ENCODE results near the gene UCK2.

The UCK2 gene

GRCh38 chr1:165816826-165817497 is 10.5 kb upstream of the UCK2 start:
- H3K36me3 ChIP-seq (ENCODE audit: control insufficient read depth, insufficient read depth, low read length): no peaks in the 10 kb centered on the region

GRCh38 chr1:165823552-165824268 is 3.7 kb upstream of the UCK2 start:
- 83 to 87% methylated on average over 3 of the region's 4 CpGs for WGBS, 2 experiments (ENCODE audit: insufficient coverage in 2 of 2)
- Histone ChIP-seq H3K36me3 (ENCODE audit: control insufficient read depth, insufficient read depth, low read length) (no peaks in the 10 kb centered on the region), H3K4me3 (ENCODE audit: extremely low read depth, insufficient read depth, low read length, poor library complexity, severe bottlenecking) (no peak overlapping the region), H3K9me3 (ENCODE audit: control insufficient read depth, low read length) (no peaks in the 10 kb centered on the region), H3K4me1 (ENCODE audit: control insufficient read depth, insufficient read depth, low read length, poor library complexity, severe bottlenecking) (peaks cover 3% of the 10 kb centered on the region), H3K27ac (ENCODE audit: low read depth, low read length, severe bottlenecking) (no peak overlapping the region)

More at GRCh38 chr1:165816826-165817497, 10.5 kb upstream of the UCK2 start:
- Histone ChIP-seq H3K4me1 (ENCODE audit: control insufficient read depth, insufficient read depth, low read length, poor library complexity, severe bottlenecking) (peaks cover 19% of the 10 kb centered on the region), H3K9me3 (ENCODE audit: control insufficient read depth, low read length) (no peaks in the 10 kb centered on the region), H3K4me3 (ENCODE audit: extremely low read depth, insufficient read depth, low read length, poor library complexity, severe bottlenecking) (no peak overlapping the region), H3K27ac (ENCODE audit: low read depth, low read length, severe bottlenecking) (peak overlapping the region; percentile 72)
- WGBS, 2 experiments (ENCODE audit: insufficient coverage in 2 of 2): 74 to 79% methylated on average over 4 to 9 of the region's 13 CpGs

- no peak overlapping the region for H3K4me3 ChIP-seq (ENCODE audit: extremely low read depth, insufficient read depth, low read length, poor library complexity, severe bottlenecking)
- no peaks in the 10 kb centered on the region for H3K36me3 ChIP-seq (ENCODE audit: control insufficient read depth, insufficient read depth, low read length)
- WGBS, 2 experiments (ENCODE audit: insufficient coverage in 2 of 2): 44 to 80% methylated on average over 1 of the region's 1 CpG
Observed at GRCh38 chr1:165824269-165824643, 3.2 kb upstream of the UCK2 start.

GRCh38 chr1:165826565-165827267 is 698 bp upstream of the UCK2 start:
- Histone ChIP-seq H3K9me3 (ENCODE audit: control insufficient read depth, low read length) (no peaks in the 10 kb centered on the region), H3K36me3 (ENCODE audit: control insufficient read depth, insufficient read depth, low read length) (peaks cover 13% of the 10 kb centered on the region), H3K4me1 (ENCODE audit: control insufficient read depth, insufficient read depth, low read length, poor library complexity, severe bottlenecking) (peaks cover 3% of the 10 kb centered on the region), H3K27ac (ENCODE audit: low read depth, low read length, severe bottlenecking) (no peak overlapping the region), H3K4me3 (ENCODE audit: extremely low read depth, insufficient read depth, low read length, poor library complexity, severe bottlenecking) (peak overlapping the region; percentile 82)
- WGBS, 2 experiments (ENCODE audit: insufficient coverage in 2 of 2): 18 to 46% methylated on average over 5 to 6 of the region's 10 CpGs

More at GRCh38 chr1:165824269-165824643, 3.2 kb upstream of the UCK2 start:
- peaks cover 3% of the 10 kb centered on the region for H3K4me1 ChIP-seq (ENCODE audit: control insufficient read depth, insufficient read depth, low read length, poor library complexity, severe bottlenecking)
- H3K9me3 ChIP-seq (ENCODE audit: control insufficient read depth, low read length): no peaks in the 10 kb centered on the region
- H3K27ac ChIP-seq (ENCODE audit: low read depth, low read length, severe bottlenecking): no peak overlapping the region

GRCh38 chr1:165828103-165828668 is 772 bp downstream of the UCK2 start:
- Histone ChIP-seq H3K9me3 (ENCODE audit: control insufficient read depth, low read length) (no peaks in the 10 kb centered on the region), H3K36me3 (ENCODE audit: control insufficient read depth, insufficient read depth, low read length) (peaks cover 13% of the 10 kb centered on the region), H3K4me1 (ENCODE audit: control insufficient read depth, insufficient read depth, low read length, poor library complexity, severe bottlenecking) (peaks cover 3% of the 10 kb centered on the region), H3K4me3 (ENCODE audit: extremely low read depth, insufficient read depth, low read length, poor library complexity, severe bottlenecking) (peak overlapping the region; percentile 82), H3K27ac (ENCODE audit: low read depth, low read length, severe bottlenecking) (peak overlapping the region; percentile 88)
- WGBS, 2 experiments (ENCODE audit: insufficient coverage in 2 of 2): 0% methylated on average over 17 to 26 of the region's 49 CpGs

- Histone ChIP-seq H3K9me3 (ENCODE audit: control insufficient read depth, low read length) (no peaks in the 10 kb centered on the region), H3K4me1 (ENCODE audit: control insufficient read depth, insufficient read depth, low read length, poor library complexity, severe bottlenecking) (peaks cover 2% of the 10 kb centered on the region), H3K36me3 (ENCODE audit: control insufficient read depth, insufficient read depth, low read length) (peaks cover 13% of the 10 kb centered on the region), H3K27ac (ENCODE audit: low read depth, low read length, severe bottlenecking) (peak overlapping the region; percentile 88), H3K4me3 (ENCODE audit: extremely low read depth, insufficient read depth, low read length, poor library complexity, severe bottlenecking) (peak overlapping the region; percentile 82)
- 0% methylated on average over 7 to 15 of the region's 19 CpGs for WGBS, 2 experiments (ENCODE audit: insufficient coverage in 2 of 2)
Observed at GRCh38 chr1:165828669-165829329, 1.4 kb downstream of the UCK2 start.

GRCh38 chr1:165829888-165830287 is 2.5 kb downstream of the UCK2 start:
- Histone ChIP-seq H3K4me1 (ENCODE audit: control insufficient read depth, insufficient read depth, low read length, poor library complexity, severe bottlenecking) (no peaks in the 10 kb centered on the region), H3K4me3 (ENCODE audit: extremely low read depth, insufficient read depth, low read length, poor library complexity, severe bottlenecking) (peak overlapping the region; percentile 82), H3K27ac (ENCODE audit: low read depth, low read length, severe bottlenecking) (no peak overlapping the region), H3K36me3 (ENCODE audit: control insufficient read depth, insufficient read depth, low read length) (peaks cover 13% of the 10 kb centered on the region), H3K9me3 (ENCODE audit: control insufficient read depth, low read length) (no peaks in the 10 kb centered on the region)
- 86 to 100% methylated on average over 1 to 3 of the region's 4 CpGs for WGBS, 2 experiments (ENCODE audit: insufficient coverage in 2 of 2)

- H3K36me3 ChIP-seq (ENCODE audit: control insufficient read depth, insufficient read depth, low read length): peaks cover 13% of the 10 kb centered on the region
- H3K4me3 ChIP-seq (ENCODE audit: extremely low read depth, insufficient read depth, low read length, poor library complexity, severe bottlenecking): no peak overlapping the region
- 100% methylated on average over 3 of the region's 3 CpGs; no CpG with 5 or more reads in 1 of the 2 experiments for WGBS, 2 experiments (ENCODE audit: insufficient coverage in 2 of 2)
- H3K4me1 ChIP-seq (ENCODE audit: control insufficient read depth, insufficient read depth, low read length, poor library complexity, severe bottlenecking): no peaks in the 10 kb centered on the region
- no peak overlapping the region for H3K27ac ChIP-seq (ENCODE audit: low read depth, low read length, severe bottlenecking)
- no peaks in the 10 kb centered on the region for H3K9me3 ChIP-seq (ENCODE audit: control insufficient read depth, low read length)
Observed at GRCh38 chr1:165831146-165831545, 3.7 kb downstream of the UCK2 start.

GRCh38 chr1:165832902-165833301 is 5.5 kb downstream of the UCK2 start:
- no peak overlapping the region for H3K4me3 ChIP-seq (ENCODE audit: extremely low read depth, insufficient read depth, low read length, poor library complexity, severe bottlenecking)
- no peaks in the 10 kb centered on the region for H3K9me3 ChIP-seq (ENCODE audit: control insufficient read depth, low read length)
- H3K36me3 ChIP-seq (ENCODE audit: control insufficient read depth, insufficient read depth, low read length): peaks cover 26% of the 10 kb centered on the region
- no peaks in the 10 kb centered on the region for H3K4me1 ChIP-seq (ENCODE audit: control insufficient read depth, insufficient read depth, low read length, poor library complexity, severe bottlenecking)
- H3K27ac ChIP-seq (ENCODE audit: low read depth, low read length, severe bottlenecking): no peak overlapping the region
- 78 to 85% methylated on average over 9 of the region's 9 CpGs for WGBS, 2 experiments (ENCODE audit: insufficient coverage in 2 of 2)

GRCh38 chr1:165833358-165833757 is 5.9 kb downstream of the UCK2 start:
- WGBS, 2 experiments (ENCODE audit: insufficient coverage in 2 of 2): 67 to 80% methylated on average over 1 to 2 of the region's 2 CpGs

More at GRCh38 chr1:165833358-165833757, 5.9 kb downstream of the UCK2 start:
- no peaks in the 10 kb centered on the region for H3K4me1 ChIP-seq (ENCODE audit: control insufficient read depth, insufficient read depth, low read length, poor library complexity, severe bottlenecking)
- H3K9me3 ChIP-seq (ENCODE audit: control insufficient read depth, low read length): no peaks in the 10 kb centered on the region
- no peak overlapping the region for H3K27ac ChIP-seq (ENCODE audit: low read depth, low read length, severe bottlenecking)
- H3K4me3 ChIP-seq (ENCODE audit: extremely low read depth, insufficient read depth, low read length, poor library complexity, severe bottlenecking): no peak overlapping the region
- H3K36me3 ChIP-seq (ENCODE audit: control insufficient read depth, insufficient read depth, low read length): peaks cover 30% of the 10 kb centered on the region

Data from mesodermal cell (in vitro differentiated cells).